ENCODE data around the gene NR2E1.

The NR2E1 gene

GRCh38 chr6:108211671-108212070, 45.8 kb downstream of the NR2E1 start:
- Histone ChIP-seq H3K27ac (peak overlapping the region; percentile 88), H3K4me1 (ENCODE audit: control insufficient read depth in 1 of 2, insufficient read depth in 1 of 2, low read depth in 1 of 2, low read length in 1 of 2) (peaks cover 40 to 48% of the 10 kb centered on the region in 2 experiments), H3K27me3 (no peaks in the 10 kb centered on the region), H3K4me3 (ENCODE audit: low read depth in 1 of 2, low read length in 1 of 2) (no peak overlapping the region), H3K9me3 (no peaks in the 10 kb centered on the region), H3K36me3 (peaks cover 7% of the 10 kb centered on the region)
- no peak for TF ChIP-seq CTCF (IDR thresholded peaks at IDR 0.05)

GRCh38 chr6:108222064-108222463, 56.2 kb downstream of the NR2E1 start:
- peak overlapping the region; percentile 78 for H3K27ac ChIP-seq
- H3K4me3 ChIP-seq (ENCODE audit: low read depth in 1 of 2, low read length in 1 of 2) = no peak overlapping the region
- no peaks in the 10 kb centered on the region for H3K27me3 ChIP-seq
- no peak for TF ChIP-seq CTCF (IDR thresholded peaks at IDR 0.05)
- H3K4me1 ChIP-seq (ENCODE audit: control insufficient read depth in 1 of 2, insufficient read depth in 1 of 2, low read depth in 1 of 2, low read length in 1 of 2) = peaks cover 17 to 29% of the 10 kb centered on the region in 2 experiments
- no peaks in the 10 kb centered on the region for H3K9me3 ChIP-seq
- peaks cover 23% of the 10 kb centered on the region for H3K36me3 ChIP-seq

GRCh38 chr6:108222504-108222903, 56.7 kb downstream of the NR2E1 start:
- H3K27ac ChIP-seq = peak overlapping the region; percentile 78
- no peak for TF ChIP-seq CTCF (IDR thresholded peaks at IDR 0.05)
- H3K36me3 ChIP-seq = peaks cover 23% of the 10 kb centered on the region
- no peaks in the 10 kb centered on the region for H3K27me3 ChIP-seq
- no peak overlapping the region for H3K4me3 ChIP-seq (ENCODE audit: low read depth in 1 of 2, low read length in 1 of 2)
- H3K9me3 ChIP-seq = no peaks in the 10 kb centered on the region
- H3K4me1 ChIP-seq (ENCODE audit: control insufficient read depth in 1 of 2, insufficient read depth in 1 of 2, low read depth in 1 of 2, low read length in 1 of 2) = peaks cover 17 to 29% of the 10 kb centered on the region in 2 experiments

GRCh38 chr6:108227290-108227689, 61.5 kb downstream of the NR2E1 start:
- no peak overlapping the region for H3K27ac ChIP-seq
- no peaks in the 10 kb centered on the region for H3K9me3 ChIP-seq
- TF ChIP-seq CTCF (IDR thresholded peaks at IDR 0.05) = no peak
- H3K36me3 ChIP-seq = peaks cover 9% of the 10 kb centered on the region
- H3K27me3 ChIP-seq = no peaks in the 10 kb centered on the region
- H3K4me3 ChIP-seq (ENCODE audit: low read depth in 1 of 2, low read length in 1 of 2) = no peak overlapping the region
- peaks cover 15 to 16% of the 10 kb centered on the region in 2 experiments for H3K4me1 ChIP-seq (ENCODE audit: control insufficient read depth in 1 of 2, insufficient read depth in 1 of 2, low read depth in 1 of 2, low read length in 1 of 2)

GRCh38 chr6:108228416-108228815, 62.6 kb downstream of the NR2E1 start:
- TF ChIP-seq CTCF (IDR thresholded peaks at IDR 0.05) = no peak
- Histone ChIP-seq H3K9me3 (no peaks in the 10 kb centered on the region), H3K36me3 (peaks cover 9% of the 10 kb centered on the region), H3K4me1 (ENCODE audit: control insufficient read depth in 1 of 2, insufficient read depth in 1 of 2, low read depth in 1 of 2, low read length in 1 of 2) (peaks cover 4 to 6% of the 10 kb centered on the region in 2 experiments), H3K27ac (no peak overlapping the region), H3K4me3 (ENCODE audit: low read depth in 1 of 2, low read length in 1 of 2) (no peak overlapping the region), H3K27me3 (no peaks in the 10 kb centered on the region)

GRCh38 chr6:108235127-108235526, 69.3 kb downstream of the NR2E1 start:
- Histone ChIP-seq H3K36me3 (peaks cover 16% of the 10 kb centered on the region), H3K27me3 (no peaks in the 10 kb centered on the region), H3K27ac (peak overlapping the region; percentile 5), H3K9me3 (no peaks in the 10 kb centered on the region), H3K4me3 (ENCODE audit: low read depth in 1 of 2, low read length in 1 of 2) (no peak overlapping the region), H3K4me1 (ENCODE audit: control insufficient read depth in 1 of 2, insufficient read depth in 1 of 2, low read depth in 1 of 2, low read length in 1 of 2) (peaks cover 0 to 5% of the 10 kb centered on the region in 2 experiments)
- no peak for TF ChIP-seq CTCF (IDR thresholded peaks at IDR 0.05)
